Right kidney (tissue), 1 donor: ENCODE measurements around the gene DDI1.

Experiments
- DNase-seq: peaks from one replicate; pipeline ENCODE4 v3.0.0-alpha.2; 2016

Gene DDI1

GRCh38 chr11:104078245-104078644 lies 41.8 kb downstream of the DDI1 start:
- DNase-seq: no peak

- DNase-seq: no peak
Observed at GRCh38 chr11:104078995-104079394, 42.6 kb downstream of the DDI1 start.

- DNase-seq: no peak
Observed at GRCh38 chr11:104086621-104087020, 50.2 kb downstream of the DDI1 start.
